ENCODE results near the gene KCNG4.

KCNG4 gene

DNA sequence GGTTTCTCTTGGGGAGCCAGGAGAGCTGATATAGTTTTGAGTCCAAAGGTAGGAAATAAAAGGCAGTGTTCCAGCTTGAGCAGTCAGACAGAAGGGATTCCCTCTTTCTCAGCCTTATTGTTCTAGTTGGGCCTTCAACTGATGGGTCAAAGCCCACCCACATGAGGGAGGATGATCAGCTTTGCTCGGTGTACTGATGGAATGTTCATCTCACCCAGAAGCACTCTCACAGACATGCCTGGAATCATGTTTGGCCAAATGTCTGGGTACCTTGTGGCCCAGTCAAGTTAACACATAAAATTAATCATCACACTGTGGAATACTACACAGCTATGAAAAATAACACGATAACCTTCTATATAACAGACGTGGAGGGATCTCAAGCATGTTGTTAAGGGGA is 23.1 kb upstream of the KCNG4 start:
- DNase-seq (ENCODE audit: low spot score): no peak

DNA sequence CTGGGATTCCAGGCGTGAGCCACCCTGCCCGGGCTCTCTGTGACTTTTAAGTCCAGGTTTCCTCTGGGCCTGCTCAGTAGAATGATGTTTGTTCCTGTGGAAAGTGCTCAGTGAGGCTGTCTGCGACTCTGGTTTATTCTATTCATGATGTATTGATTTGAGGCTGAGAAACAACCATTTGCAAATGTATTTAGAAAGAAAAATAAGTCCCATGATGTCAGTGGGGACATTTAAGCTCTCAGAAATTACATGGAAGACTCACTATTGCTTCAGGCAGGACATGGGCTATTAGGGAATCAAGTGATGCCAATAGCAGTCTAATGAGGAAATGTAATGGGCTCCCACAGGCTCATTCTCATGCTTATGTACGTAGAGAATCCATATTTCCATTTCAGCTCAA is 22.2 kb upstream of the KCNG4 start:
- DNase-seq (ENCODE audit: low spot score): no peak

DNA sequence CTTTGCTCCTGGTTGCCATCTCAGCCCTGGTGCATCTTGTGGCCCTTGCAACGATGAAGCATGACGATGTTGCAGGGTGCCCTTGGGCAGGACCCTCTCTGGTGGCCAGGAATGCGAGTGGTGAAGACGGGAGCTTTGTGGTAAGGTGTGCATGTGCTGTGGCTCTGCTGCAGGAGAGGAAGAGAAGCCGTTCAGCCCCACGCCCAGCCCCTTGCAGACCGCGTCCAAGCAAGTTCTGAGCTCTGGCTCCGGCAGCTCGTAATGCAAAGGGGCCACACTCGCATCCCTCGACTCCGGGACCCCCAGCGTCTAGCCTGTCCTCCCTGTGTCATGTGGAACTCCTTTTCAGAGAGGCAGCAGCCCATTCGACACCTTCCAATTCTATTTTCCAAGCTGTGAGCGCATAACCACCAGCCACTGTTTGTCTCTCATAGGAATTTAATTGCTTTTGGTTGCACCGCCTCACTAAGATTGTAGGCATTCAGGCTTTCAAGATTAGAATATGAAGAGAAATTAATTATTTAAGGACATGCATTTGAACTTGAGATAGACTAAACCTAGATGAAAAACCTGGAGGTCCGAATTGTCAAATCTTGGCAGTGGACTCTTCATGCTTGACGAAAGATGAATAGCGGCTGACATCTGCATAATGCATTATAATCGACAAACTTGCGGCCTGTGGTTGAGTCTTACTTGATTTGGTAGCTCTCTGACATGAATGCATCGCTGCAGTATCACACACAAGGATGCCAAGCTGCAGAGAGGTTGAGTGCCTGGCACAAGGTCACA is 21.1 kb upstream of the KCNG4 start:
- no peak for DNase-seq (ENCODE audit: low spot score)

DNA sequence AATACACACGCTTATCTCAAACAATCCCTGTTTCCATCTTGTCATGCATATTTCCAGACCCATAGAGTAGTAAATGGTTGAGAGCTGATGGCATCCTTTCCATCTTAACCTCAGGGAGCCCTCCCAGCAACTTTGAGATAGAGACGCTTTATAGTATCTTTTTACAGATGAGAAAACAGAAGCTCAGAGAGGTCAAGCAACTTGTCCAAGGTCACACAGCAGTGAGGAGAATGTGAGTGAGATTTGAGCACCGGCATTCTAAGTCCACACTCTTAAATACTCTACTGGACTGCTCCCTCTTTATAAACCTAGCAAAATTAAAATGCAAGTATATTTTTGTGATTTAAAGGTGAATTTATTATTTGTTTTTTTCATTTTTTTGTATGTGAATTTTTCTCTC is 19.9 kb upstream of the KCNG4 start:
- no peak for DNase-seq (ENCODE audit: low spot score)

DNA sequence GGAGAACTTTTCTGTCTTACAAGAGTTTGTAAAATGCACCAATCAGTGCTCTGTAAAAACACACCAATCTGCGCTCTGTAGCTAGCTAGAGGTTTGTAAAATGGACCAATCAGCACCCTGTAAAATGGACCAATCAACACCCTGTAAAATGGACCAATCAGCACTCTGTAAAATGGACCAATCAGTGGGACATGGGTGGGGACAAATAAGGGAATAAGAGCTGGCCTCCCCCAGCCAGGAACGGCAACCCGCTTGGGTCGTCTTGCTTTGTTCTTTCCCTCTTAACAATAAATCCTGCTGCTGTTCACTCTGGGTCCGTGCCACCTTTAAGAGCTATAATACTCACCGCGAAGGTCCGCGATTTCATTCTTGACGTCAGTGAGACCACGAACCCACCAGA is 18.5 kb upstream of the KCNG4 start:
- DNase-seq (ENCODE audit: low spot score): no peak

DNA sequence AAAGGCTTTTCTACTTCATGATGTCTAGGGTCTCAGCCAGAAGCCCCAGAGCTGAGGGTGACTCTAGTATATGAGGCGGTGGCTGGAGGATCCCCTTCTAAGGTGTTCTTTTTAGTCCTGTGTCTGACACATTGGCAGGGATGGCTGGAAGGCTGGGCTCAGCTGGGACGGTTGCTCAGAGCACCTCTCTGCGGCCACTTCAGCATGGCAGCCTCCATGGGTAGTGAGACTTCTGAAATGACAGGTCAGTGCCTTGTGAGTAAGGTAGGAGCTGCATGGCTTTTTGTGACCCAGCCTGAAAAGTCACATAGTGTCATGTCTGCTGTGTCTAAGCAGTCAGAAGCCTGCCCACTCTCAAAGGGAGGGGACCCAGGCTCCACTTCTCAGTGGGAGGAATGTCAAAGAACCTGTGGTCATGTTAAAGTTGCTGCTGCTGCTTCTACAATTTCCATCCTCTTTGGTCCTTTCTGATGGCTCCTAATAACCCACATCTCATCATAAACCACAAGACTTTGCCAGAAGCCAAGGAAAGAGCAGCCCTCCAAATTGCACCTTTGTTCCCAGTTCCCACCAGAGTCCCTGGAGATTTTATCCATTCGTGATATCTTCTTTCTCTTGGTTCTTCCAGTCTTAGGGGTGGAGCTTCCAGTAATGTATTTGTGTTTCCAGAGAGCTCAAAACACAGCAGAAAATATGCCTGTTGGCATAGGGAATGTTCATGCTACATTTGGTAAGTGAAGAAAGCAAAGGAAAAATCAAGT is 15.4 kb upstream of the KCNG4 start:
- no peak for DNase-seq (ENCODE audit: low spot score)

DNA sequence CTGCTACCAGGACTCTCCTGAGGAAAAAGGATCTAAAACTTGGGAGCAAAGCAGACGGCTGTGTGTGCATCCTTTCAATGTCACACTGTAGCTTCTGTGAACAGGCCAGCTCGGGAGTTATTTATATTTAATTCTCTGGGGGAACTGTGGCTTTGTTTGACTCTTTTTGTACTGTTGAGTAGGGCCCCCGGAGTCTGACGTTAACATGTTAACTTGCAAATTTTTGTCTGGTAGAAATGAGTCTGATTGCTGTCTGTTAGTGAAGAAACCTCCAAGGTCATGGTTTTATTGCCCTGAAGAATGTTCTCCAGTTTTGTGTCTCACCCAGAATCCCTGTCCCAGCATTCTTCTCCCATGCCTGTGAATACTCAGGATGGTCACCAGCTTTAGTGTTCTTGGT is 14.2 kb upstream of the KCNG4 start:
- no peak for DNase-seq (ENCODE audit: low spot score)

DNA sequence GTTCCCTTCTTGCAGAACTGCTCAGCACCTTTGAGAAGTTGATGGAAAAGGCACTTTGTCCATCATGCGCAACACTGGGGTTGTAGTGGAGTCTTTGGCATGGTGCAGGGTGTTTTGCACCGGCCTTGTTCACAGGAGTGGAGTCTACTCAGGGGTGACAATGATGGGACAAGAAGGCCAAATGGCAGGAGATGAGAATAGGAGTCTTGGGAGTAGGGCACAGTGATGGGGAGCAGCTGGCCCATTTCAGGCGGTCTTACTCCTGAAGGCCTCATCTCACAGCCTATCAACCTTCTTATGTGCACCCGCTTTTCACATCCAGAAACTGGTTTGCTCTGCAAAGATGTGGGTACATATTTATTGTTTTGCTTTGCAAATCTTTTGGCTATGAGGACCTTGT is 13.4 kb upstream of the KCNG4 start:
- no peak for DNase-seq (ENCODE audit: low spot score)

DNA sequence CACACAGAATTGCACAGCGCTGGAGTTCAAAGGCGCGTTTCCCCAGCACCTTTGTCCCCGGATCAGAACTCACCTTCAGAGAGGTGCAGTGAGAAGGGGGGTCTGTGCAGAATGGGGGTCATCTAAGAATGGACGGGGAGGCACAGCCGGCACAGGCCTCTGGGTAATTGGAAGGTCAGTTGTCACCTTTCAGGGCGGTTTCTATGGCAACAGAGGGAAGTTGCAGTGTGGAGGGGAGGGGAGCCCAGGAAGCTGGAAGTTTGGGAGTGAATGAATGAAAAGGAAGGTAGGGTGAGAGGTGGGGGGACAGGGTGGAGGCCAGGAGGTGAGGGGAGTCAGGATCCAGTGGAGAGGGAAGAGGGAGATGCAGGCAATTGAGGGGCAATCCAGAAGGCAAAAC is 12.4 kb upstream of the KCNG4 start:
- no peak for DNase-seq (ENCODE audit: low spot score)

DNA sequence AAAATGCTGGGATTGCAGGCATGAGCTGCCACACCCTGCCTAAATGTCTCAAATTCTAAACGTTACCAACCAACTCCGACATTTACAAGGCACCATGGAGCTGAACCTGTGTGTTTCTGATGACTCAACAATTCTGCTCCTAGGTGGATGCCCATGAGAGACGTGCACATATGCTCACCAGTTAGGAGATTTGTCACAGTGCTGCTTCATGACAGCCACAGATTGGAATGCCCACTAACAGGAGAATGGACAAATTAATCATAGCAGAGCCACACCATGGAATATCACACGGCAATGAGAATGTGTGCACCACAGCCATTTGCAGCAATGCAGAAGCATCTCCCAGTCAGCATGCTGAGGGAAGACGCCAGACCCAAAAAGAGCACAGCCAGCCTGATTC is 8.0 kb upstream of the KCNG4 start:
- no peak for DNase-seq (ENCODE audit: low spot score)

DNA sequence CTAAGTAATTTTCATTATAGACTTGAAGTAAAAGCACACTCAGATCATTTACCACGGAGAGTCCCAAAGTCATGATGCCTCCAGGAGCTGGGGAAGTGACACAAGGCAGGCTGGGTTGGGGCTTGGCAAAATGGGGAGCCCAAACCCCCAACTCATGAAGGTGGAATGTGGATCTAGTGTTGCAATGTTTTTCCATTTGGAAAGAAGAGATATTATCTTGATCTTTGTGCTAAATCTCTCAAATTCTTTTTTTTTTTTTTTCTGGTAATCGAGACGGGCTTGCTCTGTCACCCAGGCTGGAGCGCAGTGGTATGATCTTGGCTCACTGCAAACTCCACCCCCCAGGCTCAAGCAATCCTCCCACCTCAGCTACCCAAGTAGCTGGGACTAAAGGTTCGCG is 7.5 kb upstream of the KCNG4 start:
- DNase-seq (ENCODE audit: low spot score): no peak

DNA sequence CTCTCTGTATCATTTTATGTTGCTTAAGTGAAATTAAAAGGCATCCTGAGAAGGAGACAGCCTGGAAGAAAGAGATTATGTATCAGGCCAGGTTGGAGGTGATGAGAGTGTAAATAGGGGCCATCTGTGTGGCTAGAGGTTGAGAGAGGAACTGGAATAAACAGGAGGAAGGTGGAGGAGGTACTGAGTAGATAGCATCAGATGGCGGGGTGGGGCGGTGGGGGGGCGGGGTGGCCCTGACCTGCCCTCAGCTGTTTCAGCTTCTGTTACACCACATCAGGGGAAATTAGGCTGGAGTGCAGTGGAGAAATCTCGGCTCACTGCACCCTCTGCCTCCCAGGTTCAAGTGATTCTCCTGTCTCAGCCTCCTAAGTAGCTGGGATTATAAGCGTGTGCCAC is 6.9 kb upstream of the KCNG4 start:
- no peak for DNase-seq (ENCODE audit: low spot score)

DNA sequence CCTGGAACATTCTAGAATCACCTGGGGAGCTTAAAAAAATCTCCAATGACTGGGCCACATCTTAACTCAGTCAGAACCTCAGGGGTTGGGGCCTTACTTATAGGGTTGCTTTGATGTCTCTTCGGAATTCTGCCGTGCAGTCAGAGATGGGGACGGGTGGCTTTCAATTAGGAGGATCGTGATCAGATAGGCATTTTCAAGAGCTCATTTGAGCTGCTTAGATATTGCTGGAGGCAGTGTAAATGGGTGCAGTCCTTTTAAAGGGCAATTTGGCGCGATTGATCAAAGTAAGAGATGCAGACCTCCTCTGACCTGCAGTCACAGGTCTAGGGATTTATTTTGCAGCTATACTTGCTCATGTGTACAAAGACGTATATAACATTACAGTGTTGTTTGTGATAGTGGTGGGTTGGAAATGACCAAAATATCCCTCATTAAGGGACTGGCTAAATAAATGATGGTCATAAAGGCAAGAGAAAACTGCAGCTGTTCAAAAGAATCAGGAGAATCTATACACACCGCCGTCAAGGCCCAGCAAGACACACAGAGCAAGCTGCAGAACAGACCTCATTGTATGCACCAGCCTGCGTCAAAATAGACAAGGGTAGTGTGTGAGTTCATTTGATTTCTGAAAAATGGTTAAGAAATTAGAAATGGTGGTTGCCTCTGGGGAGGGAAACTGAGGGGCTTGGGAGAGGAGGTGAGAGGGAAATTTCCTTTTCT is 6.3 kb upstream of the KCNG4 start:
- DNase-seq (ENCODE audit: low spot score): no peak

DNA sequence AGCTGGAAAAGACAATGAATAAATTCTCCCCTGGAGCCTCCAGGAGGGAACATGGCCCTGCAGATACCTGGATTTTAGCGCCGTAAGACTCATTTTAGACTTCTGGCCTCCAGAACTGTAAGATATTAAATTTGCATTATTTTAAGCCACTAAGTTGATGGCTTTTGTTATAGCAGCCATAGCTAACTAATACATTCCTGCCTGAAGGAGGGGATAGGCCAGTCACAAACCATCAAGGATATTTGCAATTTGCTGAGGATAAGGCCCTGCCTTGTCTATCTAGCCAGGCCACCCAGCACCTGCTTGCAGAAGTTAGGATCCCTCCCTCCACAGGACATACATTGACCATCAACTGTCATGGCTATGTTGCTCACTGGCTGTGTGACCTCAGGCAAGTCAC is 4.9 kb upstream of the KCNG4 start:
- DNase-seq (ENCODE audit: low spot score): no peak

DNA sequence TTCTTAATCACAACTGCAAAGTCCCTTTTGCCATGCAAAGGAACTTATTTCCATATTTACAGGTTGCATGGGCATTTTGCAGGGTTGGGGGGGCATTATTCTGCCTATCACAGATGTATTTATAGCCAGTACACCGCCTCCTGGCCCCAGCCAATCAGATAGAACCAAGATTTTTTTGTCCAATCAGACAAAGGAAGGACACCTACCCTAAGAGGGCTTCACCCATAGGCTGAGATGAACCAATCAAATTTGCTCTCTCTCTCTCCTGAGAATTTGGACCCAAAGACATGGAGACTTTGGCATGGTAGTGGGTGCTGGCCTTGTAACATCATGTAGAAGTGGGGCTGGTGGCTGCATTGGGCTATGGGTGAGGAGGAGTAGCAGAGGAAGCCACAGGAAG is 3.9 kb upstream of the KCNG4 start:
- no peak for DNase-seq (ENCODE audit: low spot score)

DNA sequence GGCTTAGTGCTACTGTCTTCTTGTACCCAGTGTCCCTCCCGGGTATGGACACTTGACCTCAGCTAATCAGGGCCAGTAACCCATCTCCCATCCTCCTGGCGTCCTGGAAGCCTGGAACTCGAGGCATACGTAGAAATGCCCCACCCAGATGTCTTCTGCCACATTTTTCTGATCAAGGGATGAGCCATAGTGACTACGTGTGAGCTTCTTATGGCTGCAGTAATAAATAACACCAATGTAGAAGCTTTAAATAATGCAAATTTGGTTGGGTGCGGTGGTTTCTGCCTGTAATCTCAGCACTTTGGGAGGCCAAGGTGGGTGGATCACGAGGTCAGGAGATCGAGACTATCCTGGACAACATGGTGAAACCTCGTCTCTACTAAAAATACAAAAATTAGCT is 3.0 kb upstream of the KCNG4 start:
- DNase-seq (ENCODE audit: low spot score): no peak

DNA sequence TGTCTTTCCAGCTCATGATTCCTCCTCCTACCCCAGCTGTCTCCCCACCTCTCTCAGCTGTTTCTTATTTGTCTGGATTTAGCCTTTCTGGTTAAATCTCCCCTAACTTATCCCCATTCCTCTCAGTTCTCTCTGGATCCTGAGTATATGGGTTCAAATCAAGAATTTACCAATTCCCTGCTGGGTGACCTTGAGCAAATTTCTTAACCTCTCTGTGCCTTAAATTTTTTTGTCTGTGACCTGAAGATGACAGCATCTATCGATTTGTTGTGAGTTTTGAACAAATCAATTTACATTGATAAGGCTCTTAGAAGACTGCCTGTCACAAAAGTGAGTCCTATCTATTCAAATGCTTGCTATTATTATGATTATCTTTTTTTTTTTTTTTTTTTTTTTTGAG is 2.0 kb upstream of the KCNG4 start:
- DNase-seq (ENCODE audit: low spot score): no peak

DNA sequence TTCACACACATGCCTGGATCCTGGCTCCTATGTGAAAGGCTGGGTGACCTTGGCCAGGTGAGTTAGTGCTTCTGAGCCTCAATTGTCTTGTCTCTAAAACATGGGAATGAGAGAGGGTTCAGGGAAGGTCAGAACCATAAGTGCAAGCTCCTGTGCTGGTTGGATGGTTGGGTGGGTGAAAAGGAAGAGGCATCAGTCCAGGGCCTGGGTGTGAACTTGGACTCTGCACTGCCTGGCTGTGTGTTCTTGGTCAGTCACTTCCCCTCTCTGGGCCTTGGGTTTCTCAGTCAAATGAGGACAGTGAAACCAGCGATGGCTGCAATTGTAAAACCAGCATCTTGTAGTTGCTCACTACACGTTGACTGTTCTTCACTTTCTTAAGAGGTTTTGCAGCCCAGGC is 643 bp upstream of the KCNG4 start:
- DNase-seq (ENCODE audit: low spot score): no peak

DNA sequence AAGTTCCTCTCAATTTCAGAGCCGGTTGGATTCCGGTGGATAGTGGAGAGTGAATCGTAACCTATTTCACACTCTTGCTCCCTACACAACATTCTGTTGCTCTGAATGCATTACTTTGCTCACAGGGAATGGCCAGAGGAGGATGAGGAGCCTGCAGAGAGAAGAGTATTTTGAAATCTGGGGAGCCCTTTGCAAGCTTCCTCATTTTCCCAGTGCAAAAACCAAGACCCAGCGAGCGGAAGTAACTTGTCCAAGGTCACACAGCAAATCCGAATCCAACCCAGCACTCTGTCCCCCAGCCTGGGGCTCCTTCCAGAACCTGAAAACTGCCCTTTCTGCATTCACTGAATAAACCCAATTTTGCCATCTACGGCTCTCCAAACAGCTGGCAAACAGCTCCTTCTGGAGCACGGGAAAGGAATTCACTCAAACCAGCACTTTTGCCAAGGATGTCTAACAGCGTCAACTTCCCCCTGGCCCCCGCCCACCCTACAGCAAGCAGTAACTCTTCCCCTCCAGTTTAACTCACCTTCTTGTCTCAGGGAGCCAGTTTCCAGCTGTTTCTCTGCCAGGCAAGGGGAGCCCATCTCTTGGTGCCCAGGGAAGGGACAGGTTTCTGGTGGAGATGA is 557 bp downstream of the KCNG4 start:
- DNase-seq (ENCODE audit: low spot score): no peak

DNA sequence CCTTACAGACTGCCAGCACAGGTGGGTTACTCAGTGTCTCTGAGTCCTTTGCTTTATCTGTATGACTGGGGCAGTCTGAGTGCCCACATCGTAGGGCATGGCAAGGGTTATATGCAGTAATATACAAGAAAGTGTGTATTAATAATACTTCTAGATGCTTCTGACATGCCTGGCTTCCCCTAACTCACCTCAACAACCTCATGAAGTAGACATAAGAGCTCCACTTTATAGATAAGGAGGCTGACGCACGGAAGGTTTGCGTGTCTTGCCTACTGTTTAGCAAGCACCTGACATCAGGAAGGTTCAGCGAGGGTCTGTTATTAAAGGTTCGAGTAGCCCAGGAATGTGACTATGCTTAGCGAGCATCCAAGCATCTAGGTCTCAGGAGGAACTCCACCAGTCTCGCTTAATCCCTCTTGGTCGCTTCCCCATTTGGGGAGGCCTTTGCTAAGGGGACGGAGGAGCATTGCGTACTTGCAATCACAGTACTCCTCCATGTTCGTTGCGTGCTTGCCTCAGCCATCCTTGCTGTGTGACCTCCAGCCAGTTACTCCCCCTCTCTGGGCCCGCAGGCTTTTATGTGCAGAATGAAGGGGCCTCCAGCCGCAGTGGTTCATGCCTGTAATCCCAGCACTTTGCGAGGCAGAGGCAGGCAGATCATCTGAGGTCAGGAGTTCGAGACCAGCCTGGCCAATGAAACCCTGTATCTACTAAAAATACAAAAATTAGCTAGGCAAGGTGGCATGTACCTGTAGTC is 1.6 kb downstream of the KCNG4 start:
- no peak for DNase-seq (ENCODE audit: low spot score)

DNA sequence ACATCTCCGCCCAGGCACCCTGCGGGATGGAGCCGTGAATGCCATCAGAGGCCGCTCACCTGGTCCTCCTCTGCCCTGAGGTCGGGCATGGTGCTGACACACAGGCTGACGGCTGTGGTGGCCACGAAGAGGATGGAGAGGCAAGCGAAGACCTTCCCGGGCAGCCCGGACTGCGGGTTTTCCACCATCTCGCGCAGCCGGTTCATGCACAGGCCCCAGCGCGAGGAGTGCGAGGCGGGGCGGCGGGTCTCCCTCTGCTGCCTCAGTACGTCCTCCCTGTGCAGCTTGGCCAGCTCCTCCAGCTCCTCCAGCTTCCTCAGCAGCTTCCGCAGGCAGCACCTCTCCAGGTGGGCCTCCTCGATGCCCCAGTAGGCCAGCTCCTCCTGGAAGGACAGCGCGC is 3.1 kb downstream of the KCNG4 start:
- DNase-seq (ENCODE audit: low spot score): no peak
